DMS53 treated with DMSO at 0.1 percent for 48 hours (cell line): ENCODE measurements around the gene PTPN12.
"Not testable (repeated sequence)": the region's sequence is repeated elsewhere in the genome, so short reads cannot be mapped to it uniquely, and the experiment has no call there.

Experiments
- DNase-seq: peaks from one replicate; lab custom pipeline; 2025; ENCODE audit not compliant: unreplicated experiment; lab: John Stamatoyannopoulos, UW

Gene PTPN12

DNA sequence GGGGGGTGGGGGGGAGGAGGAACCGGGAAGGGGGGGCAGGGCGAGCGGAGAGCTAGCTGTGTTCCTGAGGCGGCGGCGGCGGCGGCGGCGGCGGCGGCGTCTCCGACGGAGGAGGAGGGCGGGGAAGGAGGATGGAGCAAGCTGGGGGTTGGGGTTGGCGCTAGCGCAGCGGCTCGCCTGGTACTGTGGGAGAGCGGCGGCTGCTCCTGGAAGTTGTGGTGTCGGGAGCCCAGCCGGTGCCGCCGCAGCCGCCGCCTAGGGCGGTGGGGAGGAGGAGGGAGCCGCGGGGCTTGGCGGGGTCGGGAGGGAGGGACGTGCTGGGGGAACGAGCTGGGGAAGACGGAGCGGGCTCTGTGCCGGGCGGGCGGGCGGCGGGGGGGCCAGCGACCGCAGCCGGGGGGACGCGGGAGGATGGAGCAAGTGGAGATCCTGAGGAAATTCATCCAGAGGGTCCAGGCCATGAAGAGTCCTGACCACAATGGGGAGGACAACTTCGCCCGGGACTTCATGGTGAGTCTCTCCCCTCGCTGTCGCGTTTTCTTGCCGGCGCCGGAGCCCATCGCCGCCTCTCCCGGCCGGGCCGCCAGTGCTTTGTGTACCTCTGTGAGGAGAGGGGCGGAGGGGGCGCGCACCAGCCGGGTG lies at the start of gene PTPN12:
TSS of gene PTPN12 (plus strand) at position 160 of the 642 bp plus-strand sequence. CDS start at position 412, 252 bp downstream.
- peak; percentile 54 for DNase-seq

GRCh38 chr7:77488986-77489385 lies 48.1 kb upstream of the PTPN12 start:
- no peak for DNase-seq

GRCh38 chr7:77497079-77497478 lies 40.0 kb upstream of the PTPN12 start:
- DNase-seq = peak; percentile 88

- peak; percentile 55 for DNase-seq
Measured at GRCh38 chr7:77498659-77499379, 38.3 kb upstream of the PTPN12 start.

- no peak for DNase-seq
Measured at GRCh38 chr7:77501192-77501515, 35.9 kb upstream of the PTPN12 start.

- no peak for DNase-seq
Measured at GRCh38 chr7:77504951-77505350, 32.1 kb upstream of the PTPN12 start.

DNA sequence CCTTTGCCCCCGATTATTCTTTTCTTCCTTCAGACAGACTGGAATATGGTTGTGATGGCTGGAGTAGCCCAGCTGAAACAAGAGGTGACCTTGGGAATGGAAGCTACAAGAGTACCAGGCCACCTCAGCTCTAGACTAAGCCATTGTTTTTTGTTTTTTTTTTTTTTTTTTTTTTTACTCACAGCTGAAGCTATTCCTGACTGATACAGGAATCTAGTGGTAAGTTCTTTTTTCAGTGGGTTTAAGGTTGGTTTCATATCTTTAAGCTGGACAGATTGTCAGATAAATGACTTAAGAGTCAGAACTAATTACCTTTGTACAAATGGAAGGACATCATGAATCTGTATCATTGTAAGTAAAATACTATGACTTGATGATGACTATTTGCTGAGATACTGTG lies 30.2 kb upstream of the PTPN12 start:
- DNase-seq = no peak

DNA sequence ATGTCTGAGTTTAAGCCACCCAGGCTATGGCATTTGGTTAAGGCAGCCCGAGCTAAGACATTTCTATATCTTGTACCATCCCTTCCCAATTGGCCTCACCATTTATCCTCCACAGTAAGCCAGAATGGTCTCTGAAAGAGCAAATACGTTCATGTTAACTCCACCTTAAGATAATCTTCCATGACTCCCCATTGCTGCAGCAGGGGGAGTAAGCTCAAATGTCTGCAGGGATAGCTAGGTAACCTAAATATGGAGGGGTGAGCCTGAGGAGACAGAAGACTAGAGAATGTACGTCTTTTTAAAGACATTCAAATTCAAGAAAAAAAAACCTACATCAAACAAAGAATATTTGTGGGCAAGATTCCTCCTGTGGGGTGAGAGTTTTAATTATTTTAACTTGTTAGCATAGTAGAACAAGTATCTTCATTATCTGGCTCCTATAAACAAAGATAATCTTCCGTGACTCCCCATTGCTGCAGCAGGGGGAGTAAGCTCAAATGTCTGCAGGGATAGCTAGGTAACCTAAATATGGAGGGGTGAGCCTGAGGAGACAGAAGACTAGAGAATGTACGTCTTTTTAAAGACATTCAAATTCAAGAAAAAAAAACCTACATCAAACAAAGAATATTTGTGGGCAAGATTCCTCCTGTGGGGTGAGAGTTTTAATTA lies 24.0 kb upstream of the PTPN12 start:
- not testable (repeated sequence) for DNase-seq

DNA sequence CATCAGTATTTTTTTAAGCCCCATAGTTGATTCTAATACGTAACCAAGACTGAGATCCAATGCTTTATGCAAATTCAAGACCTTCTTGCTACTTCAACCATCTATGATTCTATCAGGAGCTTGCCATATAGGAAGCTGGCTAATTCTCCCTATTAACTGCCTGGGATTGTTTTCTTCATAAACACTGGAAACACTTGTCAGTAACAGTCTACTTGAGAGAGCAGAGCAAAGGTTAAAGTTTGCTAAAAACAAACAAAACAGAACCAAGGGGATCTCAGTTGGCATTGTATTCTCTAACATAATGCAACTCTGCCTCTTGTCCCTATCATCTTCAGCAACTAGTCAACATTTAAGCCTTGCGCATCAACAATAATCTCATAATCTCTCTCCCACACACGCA lies 21.0 kb upstream of the PTPN12 start:
- peak; percentile 4 for DNase-seq

GRCh38 chr7:77520261-77520660 lies 16.8 kb upstream of the PTPN12 start:
- no peak for DNase-seq

GRCh38 chr7:77521537-77521936 lies 15.6 kb upstream of the PTPN12 start:
- DNase-seq = not testable (repeated sequence)

DNA sequence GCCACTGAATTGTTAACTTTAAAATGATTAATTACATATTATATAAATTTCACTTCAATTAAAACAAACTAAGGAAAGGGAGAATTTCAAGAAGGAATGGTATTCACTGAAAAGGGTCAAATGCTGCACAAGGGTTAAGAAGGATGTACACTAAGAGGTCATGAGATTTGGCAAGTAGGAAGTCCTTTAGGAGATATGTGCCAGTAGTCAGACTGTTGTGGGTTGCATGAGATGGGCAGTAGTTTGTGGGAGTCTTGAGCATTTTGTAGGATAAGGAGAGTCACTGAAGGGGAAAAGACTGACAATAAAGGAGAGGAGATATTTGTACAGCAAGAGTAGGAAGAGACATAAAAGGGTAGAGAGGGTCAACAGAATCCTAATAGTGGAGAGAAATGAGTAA lies 12.4 kb upstream of the PTPN12 start:
- no peak for DNase-seq

- DNase-seq = no peak
Measured at GRCh38 chr7:77525231-77525630, 11.9 kb upstream of the PTPN12 start.

- DNase-seq = no peak
Measured at GRCh38 chr7:77528368-77528767, 8.7 kb upstream of the PTPN12 start.

DNA sequence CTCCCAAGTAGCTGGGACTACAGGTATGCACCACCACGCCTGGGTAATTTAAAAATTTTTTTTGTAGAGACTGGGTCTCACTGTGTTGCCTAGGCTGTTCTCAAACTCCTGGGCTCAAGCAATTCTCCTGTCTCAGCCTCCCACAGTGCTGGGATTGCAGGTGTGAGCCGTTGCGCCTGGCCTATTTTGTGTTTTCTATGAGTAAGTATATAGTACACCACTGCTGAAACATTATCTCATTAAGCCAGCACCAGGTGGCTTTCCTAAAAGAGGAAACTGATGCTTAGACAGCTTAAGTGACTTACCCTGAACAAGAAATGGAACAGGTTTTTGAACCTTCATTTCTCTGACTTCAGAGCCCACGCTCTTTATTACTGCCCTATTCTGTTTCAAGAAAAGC lies 7.8 kb upstream of the PTPN12 start:
- no peak for DNase-seq

DNA sequence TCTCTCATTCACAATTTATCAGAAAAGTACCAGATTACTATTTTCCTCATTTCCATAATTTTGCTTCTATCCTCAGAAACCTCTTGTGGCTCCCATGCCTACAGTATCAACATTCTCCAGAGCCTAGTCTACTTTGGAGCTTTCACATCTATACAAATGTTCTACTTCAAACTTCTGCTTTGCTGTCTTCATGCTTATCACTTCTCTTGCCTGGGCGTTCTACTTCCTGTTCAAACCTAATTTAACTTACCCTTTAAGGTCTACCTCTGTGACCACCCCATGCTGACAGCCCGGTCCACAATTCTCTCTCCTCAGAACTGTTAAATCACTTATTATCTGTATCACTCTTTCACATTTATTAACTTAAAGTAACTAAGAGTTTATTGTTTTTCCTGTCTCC lies 6.1 kb upstream of the PTPN12 start:
- DNase-seq = no peak

- DNase-seq = no peak
Measured at GRCh38 chr7:77532247-77532646, 4.8 kb upstream of the PTPN12 start.

DNA sequence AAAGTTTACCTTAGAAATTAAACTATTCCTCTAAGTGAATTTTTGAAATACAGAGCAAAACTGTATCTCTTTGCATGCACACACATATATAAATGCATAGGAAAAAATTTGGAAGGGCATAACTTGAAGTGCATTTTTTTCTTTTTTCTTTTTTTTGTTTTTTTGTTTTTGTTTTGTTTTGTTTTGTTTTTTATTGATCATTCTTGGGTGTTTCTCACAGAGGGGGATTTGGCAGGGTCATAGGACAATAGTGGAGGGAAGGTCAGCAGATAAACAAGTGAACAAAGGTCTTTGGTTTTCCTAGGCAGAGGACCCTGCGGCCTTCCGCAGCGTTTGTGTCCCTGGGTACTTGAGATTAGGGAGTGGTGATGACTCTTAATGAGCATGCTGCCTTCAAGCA lies 4.4 kb upstream of the PTPN12 start:
- not testable (repeated sequence) for DNase-seq

GRCh38 chr7:77534046-77534445 lies 3.0 kb upstream of the PTPN12 start:
- not testable (repeated sequence) for DNase-seq

- DNase-seq = no peak
Measured at GRCh38 chr7:77536017-77536412, 1.1 kb upstream of the PTPN12 start.

DNA sequence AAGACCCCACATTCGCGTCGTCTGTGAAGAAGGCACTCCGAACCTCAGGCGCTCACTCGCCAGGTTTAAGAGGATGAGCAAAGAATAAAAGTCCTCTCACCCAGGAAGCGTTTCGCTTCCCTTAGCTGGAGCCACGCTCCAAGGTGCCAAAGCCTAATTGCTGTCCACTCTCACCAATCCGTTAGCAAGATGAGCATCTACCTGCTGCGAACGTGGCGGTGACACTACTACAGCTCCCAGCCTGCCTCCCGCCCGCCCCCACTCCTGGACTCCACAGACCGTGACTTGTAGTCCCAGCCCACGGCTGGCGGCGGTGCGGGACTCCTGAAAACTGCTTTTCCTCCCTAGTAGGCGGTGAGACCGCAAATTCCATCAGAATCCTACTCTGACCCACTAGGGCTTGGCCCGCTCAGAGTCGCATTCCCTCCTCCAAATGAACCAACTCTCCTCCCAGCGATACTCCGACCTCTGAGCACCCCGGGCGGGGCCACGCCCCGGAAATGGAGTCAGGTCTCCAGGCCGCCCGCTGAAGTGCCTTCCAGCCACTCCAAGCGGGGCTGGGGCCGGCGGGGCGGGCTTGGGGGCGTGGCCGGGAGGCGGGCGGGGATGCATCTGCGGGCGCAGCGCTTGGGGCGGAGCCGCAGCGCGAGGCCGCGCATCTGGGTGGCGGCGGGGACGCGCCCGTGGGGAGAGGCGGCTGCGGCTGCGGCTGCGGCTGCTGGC lies 521 bp upstream of the PTPN12 start:
- peak; percentile 94 for DNase-seq
